ENCODE measurements around the gene SARM1.
"Not testable (repeated sequence)": the region's sequence is repeated elsewhere in the genome, so short reads cannot be mapped to it uniquely, and the experiment has no call there.

The SARM1 gene

DNA sequence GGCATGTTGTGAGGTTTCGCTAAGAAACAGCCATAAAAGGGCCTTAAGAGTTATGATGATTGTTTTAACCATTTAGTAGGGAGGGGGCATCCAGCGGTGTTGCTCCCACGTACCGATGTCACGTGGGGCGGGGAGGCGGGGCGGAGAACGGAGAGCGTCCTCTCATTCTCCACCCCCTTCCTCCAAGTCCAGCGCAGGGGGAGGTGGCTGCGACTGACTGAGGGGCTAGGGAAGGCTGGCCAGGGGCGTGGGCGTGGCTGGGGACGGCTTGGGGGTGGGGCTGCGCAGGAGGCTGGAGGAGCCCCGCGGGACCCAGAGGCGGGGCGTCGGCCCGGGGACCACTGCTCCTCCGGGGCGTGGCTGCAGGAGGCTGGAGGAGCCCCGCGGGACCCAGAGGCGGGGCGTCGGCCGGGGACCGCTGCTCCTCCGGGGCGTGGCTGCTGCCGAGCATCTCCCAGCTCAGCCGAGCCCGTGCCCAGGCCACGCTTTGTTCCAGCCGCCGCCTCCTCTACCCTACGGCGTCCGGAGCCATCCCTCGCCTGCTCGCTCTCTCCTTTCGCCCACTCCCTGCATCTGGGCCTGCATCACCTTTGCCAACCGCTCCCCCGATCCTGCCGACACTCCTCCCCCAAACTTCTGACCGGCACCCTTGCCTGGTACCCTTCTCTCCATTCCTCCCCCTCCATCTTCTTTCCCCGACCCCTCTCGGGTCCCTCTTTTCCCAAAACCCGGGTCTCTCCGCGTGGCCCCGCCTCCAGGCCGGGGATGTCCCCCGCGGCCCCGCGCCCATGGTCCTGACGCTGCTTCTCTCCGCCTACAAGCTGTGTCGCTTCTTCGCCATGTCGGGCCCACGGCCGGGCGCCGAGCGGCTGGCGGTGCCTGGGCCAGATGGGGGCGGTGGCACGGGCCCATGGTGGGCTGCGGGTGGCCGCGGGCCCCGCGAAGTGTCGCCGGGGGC is at the start of gene SARM1:
Gene SARM1, plus strand, starts transcription at position 450 of the 958 bp plus-strand sequence. Its CDS starts 339 bp downstream, at position 789.
- peak; percentile 56 for DNase-seq (ENCODE audit: low read depth)

DNA sequence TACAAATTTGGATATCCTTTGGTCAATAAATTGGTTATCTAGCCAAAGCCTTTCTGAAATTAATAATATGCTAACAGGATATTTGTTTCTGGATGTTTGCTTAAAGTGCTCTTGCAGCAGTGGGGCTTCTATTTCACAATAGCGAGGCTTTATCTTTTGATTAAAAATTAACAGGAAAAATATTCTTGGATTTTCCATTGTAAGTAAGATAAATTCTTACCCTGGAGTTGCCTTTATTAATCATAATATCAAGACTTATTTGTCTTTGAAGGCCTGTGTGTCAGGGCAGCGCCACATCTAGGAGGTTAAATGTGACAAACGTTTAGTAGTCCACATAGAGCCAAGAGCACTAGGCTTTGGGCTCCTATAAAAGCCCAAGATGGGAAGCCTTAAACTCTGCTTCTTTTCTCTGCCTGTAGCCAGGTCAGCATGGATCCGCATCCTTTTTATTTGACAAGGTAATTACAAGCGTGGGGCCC is 47.2 kb upstream of the SARM1 start:
- no peak for DNase-seq (ENCODE audit: low read depth)

DNA sequence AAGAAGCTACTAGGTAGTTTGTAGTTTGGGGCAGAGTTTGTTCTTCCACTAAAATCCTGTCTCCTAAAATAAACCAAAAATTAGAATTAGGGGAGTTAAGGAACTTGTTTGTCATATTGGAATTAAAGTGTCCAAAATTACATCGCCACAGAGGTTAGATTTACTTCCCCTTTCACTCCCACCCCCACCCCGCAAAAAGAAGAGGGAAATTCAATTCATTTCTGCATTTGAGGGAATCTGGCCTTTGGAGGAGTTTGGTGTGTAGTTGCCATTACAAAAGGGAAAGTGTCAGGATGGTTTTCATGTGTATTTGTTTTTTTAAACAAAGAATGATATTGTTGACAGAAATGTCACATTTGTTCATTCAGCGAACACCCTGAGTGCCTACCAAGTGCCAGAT is 46.7 kb upstream of the SARM1 start:
- DNase-seq (ENCODE audit: low read depth), result no peak

DNA sequence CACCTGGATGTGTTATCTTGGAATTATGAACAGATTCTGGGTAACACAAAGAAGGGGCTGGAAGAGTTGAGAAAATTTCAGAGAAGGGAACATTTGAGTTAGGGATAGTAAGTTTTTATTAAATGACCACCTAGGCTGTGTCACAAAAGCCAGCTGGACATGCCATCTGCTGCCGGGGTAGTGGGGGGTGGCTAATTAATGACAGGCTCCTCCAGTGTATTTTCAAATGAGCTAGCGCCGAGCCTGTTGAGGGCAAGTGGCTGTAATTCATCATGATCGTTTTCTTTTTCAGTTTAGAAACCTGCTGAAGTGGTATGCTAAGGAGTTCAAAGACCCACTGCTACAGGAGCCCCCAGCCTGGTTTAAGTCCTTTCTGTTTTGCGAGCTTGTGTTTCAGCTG is 46.3 kb upstream of the SARM1 start:
- DNase-seq (ENCODE audit: low read depth), result no peak

DNA sequence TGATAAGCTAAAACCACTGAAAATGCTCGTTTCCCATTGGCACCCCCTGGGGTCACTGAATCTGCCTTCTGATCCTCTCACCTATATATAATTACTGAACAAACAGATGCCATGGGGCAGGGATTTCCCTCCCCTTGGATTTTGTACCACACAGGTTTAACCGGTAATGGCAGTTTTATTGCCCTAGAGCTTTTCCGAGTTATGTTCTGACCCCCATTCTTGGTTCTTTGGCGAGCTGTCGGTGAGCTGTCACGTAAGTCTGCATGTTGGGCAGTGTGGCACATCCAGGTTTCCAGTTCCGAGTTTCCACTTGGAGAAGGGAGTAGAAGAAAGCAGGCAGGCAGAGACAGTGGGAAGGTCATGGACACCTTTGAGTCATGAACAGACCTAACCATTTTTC is 45.4 kb upstream of the SARM1 start:
- no peak for DNase-seq (ENCODE audit: low read depth)

DNA sequence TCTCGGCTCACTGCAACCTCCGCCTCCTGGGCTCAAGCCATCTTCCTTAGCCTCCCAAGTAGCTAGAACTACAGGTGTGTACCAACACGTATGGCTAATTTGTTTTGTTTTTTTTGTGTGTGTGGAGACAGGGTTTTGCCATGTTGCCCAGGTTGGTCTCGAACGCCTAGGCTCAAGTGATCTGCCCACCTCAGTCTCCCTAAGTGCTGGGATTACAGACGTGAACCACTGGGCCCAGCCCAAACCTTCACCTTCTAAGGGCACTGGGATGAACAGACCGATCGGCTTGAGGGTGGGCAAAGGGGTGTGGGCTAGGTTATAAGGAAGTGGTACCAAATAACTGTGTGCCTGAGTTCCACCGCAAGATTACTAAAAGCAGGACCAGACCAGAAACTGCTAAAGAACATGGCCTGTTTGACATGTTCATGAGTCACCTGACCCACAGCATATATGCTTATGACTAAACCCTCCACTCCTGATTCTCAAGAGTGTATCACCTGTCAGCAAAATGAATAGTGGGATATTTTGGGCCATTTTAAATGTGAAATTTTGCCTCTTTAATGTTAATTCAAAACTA is 44.4 kb upstream of the SARM1 start:
- DNase-seq (ENCODE audit: low read depth), result no peak

DNA sequence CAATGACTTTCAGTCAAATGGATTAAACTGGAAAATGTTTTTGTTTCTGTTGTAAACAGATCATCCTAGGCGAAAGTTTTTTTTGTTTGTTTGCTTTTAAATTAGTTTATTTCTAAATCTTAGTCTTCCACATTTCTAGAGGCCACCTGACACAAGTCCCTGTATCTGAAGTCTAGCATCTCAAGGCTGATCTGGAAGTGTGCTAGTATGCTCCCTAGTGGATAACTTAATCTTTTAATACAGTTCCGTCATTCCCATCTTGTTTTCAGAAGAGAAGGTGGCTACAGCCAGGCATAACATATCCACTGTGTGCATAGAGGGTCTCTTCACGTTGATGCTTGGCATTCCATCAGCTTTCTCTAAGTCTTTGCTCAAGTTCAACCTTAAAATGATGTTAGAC is 43.8 kb upstream of the SARM1 start:
- no peak for DNase-seq (ENCODE audit: low read depth)

DNA sequence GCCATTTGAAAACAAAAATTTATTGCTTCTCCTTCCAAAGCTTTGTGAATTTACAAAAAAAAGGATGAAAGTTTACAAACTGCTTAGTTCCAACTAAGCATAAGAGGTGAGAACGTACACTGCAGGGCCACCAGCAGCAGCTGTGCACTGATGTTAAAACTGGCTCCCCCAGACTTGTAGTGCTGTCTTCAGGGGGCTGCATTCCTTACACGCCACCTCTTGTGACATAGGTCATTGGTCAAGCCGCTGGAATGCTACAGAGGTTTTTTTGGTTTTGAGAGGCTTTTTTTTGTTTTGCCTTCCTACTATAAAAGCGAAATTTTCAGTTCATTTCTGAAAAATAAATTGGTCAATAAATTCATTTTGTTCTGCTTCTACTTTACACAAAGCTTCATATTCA is 43.2 kb upstream of the SARM1 start:
- no peak for DNase-seq (ENCODE audit: low read depth)

DNA sequence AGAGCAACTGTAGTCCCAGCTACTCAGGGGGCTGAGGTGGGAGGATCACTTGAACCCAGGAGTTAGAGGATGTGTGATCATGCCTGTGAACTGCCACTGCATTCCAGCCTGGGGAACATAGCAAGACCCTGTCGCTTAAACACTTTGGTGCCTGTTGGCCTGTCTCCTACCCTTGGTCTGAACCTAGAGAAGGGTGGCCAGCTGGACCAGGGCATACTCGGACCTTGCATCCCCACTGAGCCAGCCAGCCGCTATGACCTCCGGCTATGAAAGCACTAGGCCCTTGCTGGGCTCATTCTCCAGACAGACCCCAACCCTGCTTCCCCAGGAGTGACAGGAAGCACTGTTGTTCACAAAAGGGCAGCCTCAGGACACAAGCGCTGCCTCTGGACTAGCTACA is 40.8 kb upstream of the SARM1 start:
- DNase-seq (ENCODE audit: low read depth), result no peak

DNA sequence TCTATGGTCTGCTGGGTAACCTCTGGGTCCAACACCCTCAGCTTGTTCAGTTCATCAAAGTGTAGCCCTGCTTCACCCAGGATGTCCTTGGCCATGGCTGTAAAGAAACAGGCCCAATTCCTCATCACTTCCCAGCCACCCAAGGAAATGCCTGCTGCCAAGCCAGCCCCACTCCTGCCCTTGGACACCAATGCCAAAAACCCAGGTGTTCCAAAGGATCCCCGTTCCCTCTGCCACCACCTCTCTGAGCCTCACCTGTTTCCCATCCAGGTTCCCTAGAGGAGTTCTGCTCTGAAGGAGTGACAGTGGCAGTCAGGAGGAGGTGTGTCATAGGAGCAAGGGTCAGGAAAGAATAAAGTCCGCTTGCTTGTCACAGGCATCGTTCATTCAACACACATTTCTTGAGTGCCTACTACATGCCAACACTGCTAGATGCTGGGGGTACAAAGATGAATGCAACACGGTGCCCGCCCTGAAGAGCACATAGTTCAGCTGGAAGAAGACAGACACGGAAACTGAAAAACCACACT is 39.5 kb upstream of the SARM1 start:
- DNase-seq (ENCODE audit: low read depth), result no peak

DNA sequence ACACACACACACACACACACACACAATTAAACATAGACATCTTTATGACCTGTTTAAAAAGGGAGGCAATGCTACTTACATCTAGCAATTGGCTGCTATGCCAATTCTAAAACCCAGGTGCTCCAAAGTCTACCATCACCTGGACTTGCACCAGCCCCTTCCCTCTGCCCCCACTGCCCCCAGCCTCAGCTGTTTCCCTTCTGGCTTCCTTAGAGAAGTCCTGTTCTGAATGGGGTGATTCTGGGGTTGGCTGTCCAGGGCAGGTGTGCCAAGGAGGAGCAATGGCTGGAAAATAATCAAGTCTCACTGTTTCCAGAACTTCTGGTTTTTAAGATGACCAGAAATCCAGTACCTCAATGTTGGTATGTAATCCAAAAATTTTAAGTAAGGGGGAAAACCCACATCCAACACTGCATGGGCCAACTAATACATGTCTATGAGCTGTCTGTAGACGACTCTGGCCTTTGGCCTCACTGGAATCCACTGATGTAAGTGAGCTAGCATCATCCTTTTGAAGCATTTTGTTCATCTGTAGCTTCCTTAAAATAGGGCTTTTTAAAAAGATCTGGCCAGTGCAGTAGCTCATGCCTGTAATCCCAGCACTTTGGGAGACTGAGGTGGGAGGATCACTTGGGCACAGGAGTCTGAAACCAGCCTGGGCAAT is 38.3 kb upstream of the SARM1 start:
- no peak for DNase-seq (ENCODE audit: low read depth)

DNA sequence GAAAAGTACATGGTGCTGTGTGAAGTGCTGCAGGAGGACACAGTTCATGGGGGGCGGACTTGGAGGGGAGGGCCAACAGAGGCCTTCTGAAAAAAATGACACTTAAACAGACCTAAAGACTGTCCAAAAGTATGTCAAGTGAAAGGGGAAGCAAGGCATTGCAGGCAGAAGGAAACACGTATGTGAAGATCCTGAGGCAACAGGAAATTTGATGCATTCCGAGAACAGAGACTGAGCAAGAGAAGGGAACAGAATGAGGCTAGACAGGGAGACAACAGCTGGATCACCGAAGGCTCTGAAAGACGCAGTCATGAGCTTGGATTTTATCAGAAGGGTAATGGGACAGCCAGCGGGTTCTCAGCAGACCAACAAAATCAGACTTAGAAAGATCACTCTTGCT is 37.3 kb upstream of the SARM1 start:
- no peak for DNase-seq (ENCODE audit: low read depth)

DNA sequence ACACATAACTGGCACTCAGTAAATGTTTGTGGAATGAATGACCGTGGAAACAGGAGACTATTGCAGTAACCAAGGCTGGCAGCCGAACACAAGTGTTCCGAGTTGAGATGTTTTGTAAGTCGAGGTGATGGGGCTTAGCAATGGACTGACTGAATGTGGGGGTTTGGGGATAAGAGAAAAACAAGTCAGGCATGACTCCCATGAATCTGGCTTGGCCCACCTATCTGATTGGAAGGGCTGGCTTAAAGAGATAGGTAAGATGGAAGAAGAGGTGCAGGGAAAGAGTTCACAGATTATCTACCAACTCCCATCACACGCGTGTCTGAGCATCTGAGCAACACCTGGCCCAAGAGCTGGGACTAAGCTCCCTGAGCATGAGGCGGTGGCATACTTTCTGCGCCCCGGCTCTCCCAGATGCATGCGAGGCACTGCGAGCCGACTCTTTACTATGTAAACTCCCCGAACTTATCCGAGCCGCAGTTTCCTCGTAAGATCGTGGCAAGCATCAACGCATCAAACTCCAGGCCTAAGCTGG is 36.8 kb upstream of the SARM1 start:
- no peak for DNase-seq (ENCODE audit: low read depth)

DNA sequence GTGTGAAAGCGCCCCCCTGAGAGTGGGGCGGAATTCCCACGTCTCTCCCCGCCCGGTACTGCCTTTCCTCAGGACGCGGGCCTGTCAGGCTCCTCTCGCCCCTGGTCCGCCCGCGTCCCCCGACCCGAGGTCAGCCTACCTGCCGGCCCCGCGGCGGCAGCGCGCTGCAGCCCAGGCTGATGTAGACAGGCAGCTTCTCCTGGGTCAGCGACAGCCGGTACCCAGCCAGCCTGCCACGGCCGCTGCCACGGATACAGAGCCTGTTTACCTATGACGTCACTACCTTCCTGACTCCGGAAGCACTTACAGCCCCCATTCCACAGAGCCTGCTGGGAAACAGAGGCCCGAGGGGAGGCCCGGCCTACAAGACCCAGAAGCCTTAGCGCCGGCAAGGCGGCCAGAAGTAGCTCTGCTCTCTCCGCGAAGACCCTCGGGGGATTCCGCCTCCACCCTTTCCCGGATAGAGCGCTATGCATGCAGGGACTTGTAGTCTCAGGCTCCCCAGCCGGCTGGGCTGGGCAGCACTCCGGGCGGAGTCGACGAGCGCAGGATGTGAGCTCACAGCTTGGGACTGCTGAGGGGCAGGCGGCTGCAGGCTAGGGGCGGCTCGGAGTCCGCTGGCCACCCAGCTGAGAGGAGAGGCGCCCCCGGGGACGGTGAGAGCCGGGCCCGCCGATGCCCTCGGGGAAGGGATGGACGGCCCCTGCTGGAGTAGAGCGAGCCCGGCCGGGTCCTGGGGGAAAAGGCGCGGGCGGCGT is 36.1 kb upstream of the SARM1 start, which contains the start of the genes IFT20 and TNFAIP1:
Gene IFT20, minus strand, starts transcription at position 272 of the 758 bp plus-strand sequence. CDS start 3,487 bp downstream, outside the sequence.
Gene TNFAIP1, plus strand, starts transcription at position 561 of the 758 bp plus-strand sequence. CDS start 3,761 bp downstream, outside the sequence.
- peak; percentile 90 for DNase-seq (ENCODE audit: low read depth)

DNA sequence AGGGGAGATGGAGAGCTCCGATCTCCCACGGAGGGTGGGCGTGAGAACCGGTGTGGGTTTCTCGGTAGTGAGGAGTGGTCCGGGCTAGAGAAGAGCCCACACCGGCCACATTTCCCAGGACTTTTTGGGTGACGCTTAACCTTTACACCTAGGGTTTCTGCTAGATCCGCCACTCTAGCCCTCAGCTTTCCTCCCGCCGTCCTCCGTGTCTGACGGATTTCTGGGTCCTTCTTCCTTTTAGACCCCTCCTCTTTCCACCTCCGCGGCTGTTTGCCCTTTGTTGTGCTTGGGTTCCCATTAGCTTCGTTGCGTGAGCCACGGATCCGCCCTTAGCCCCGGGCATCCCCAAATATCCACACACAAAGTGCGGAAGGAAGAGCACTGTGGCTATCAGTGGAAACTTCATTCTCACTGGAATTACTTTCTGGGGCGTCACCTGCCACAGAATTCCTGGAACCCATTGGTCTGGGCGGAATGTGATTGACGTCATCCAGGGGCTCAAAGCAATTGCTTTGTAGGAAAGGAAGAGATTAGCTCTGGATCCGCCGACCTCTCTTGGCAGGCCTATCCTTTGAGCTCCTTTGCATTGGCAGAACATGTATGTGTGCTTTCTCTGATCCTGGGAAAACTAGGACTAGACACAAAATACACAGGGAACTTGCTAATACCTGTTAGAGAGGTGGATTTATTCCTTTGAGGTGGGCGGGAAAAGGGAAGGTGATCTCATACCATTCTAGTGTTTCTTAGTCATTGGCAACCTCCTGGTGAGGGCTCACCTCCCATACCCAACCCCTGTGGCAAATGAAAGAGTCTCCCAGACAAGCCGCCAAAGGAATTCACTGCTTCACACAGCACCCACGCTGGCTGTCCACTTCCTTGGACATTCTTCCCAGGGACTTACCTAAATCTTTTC is 35.3 kb upstream of the SARM1 start:
- peak; percentile 60 for DNase-seq (ENCODE audit: low read depth)

DNA sequence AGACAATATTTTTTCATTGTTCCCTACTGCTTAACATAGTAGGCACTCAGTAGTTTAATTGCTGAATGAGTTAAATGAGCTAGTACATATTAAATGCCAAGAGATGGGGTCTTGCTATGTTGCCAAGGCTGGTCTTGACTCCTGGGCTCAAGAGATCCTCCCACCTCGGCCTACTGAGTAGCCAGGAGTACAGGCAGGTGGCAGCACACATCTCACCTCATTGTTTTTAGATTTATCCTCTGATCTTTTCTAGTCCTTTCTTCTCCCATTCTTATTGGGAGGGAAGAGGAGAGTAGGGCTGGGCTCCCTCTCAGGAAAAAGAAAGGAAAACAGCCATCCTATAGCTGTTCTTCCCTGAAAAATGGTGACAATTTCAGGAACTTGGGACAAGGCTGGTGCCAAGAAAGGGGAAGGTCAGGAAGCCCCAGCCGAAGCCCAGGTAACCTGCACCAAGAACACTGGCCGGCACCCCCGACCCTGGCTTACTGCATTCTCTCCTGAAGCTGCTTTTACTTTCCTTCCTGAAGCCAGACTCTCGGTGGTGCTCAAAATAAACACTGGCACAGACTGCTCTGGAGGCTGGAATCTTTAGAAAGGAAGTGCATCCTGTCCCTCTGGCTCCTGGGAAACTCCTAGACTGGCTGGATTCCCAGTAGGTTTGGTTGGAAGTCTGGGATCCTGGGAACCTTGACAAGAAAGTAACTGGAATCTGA is 33.3 kb upstream of the SARM1 start:
- DNase-seq (ENCODE audit: low read depth), result no peak

DNA sequence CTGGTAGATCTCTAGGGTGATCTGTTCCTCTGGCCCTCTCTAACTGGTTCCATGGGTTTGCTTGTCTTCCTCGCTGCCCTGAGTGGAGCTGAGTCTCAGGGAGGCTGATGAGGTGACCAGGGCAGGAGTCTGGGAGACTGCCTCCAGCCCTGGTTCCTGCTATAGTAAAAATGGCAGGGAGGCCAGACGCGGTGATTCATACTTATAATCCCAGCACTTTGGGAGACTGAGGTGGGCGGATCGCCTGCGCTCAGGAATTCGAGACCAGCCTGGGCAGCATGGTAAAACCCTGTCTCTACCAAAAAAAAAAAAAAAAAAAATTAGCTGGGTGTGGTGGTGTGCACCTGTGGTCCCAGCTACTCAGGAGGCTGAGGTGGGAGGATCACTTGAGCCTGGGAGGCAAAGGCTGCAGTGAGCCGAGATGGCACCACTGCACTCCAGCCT is 32.7 kb upstream of the SARM1 start:
- DNase-seq (ENCODE audit: low read depth), result not testable (repeated sequence)

DNA sequence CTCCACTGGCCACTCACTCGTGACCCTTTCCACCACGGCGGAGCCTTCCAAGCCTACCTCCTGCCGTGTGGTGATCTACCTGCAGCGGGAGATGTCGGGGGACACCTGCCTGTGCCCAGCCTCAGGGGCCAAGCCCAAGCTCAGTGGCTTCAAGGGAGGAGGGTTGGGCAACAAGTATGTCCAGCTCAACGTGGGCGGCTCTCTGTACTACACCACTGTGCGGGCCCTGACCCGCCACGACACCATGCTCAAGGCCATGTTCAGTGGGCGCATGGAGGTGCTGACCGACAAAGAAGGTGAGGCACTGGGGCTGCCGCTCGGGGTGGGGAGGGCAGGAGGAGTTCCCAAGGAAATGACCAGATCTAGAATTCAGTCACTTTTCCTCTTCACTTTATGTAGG is 32.1 kb upstream of the SARM1 start:
- no peak for DNase-seq (ENCODE audit: low read depth)

DNA sequence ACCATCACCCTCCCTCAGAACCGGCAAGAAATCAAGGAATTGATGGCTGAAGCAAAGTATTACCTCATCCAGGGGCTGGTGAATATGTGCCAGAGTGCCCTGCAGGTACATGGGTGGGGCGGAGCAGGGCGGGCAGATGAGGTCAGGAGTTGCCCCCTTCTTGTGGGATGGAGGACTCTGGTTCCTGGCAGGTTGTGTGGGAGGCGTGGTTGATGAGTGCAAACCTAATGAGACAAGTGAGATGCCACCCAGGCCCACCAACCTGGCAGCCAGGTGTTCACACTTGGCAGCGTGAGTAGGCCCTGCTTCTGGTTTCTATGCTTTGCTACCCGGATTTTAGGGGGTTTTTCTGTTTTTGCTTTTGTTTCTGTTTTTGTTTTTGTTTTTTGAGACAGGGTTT is 31.1 kb upstream of the SARM1 start:
- no peak for DNase-seq (ENCODE audit: low read depth)
